GM23338 (cell line): Measurements from ENCODE around the gene PALM. TPM values are rescaled to one million over a fixed set of nuclear protein-coding genes. Genes with fewer than 3 reads are reported as not detected.

Experiments used
- ATAC-seq: fragments of 200-7000 bp; cut with Tn5 transposase; 3 replicates; pipeline ENCODE4 v1.9.1; 2020
- DNase-seq: peaks from one replicate; pipeline ENCODE4 v3.0.0-alpha.2; 2015; ENCODE audit warnings: low spot score
- H2AFZ ChIP-seq: fragments of 200-600 bp; sonication (generic); 2 replicates; pipeline ENCODE4 v1.8.0; 2016; ENCODE audit warnings: antibody characterized with exemption, mild to moderate bottlenecking, moderate library complexity
- H3F3A ChIP-seq: fragments of 200-600 bp; sonication (generic); replicated peaks from 2 replicates; pipeline ENCODE4 v1.8.0; 2017; ENCODE audit warnings: antibody characterized with exemption, mixed run types, low read depth
- H3K27ac ChIP-seq: fragments of 200-600 bp; sonication (generic); 2 replicates; pipeline ENCODE4 v1.6.1; 2016; ENCODE audit warnings: low read depth
- H3K27me3 ChIP-seq: fragments of 200-600 bp; sonication (generic); 2 replicates; pipeline ENCODE4 v1.8.0; 2016; ENCODE audit warnings: mild to moderate bottlenecking, mixed run types, moderate library complexity; ENCODE audit not compliant: insufficient read depth
- H3K36me3 ChIP-seq: fragments of 200-600 bp; sonication (generic); 2 replicates; pipeline ENCODE4 v1.8.0; 2016; ENCODE audit warnings: mild to moderate bottlenecking; ENCODE audit not compliant: insufficient read depth
- H3K4me1 ChIP-seq: fragments of 200-600 bp; sonication (generic); 2 replicates; pipeline ENCODE4 v1.8.0; 2016; ENCODE audit warnings: mild to moderate bottlenecking, moderate library complexity; ENCODE audit not compliant: insufficient read depth
- H3K4me2 ChIP-seq: fragments of 200-600 bp; sonication (generic); 2 replicates; pipeline ENCODE4 v1.7.1; 2017; ENCODE audit warnings: mixed run types
- H3K4me3 ChIP-seq: fragments of 200-600 bp; sonication (generic); 2 replicates; pipeline ENCODE4 v1.6.1; 2016; ENCODE audit warnings: mixed run types
- H3K79me2 ChIP-seq: fragments of 200-600 bp; sonication (generic); replicated peaks from 2 replicates; pipeline ENCODE4 v1.8.0; 2017; ENCODE audit warnings: mild to moderate bottlenecking; ENCODE audit not compliant: insufficient read depth
- H3K9me2 ChIP-seq: fragments of 200-600 bp; sonication (generic); 2 replicates; pipeline ENCODE4 v1.8.0; 2017; ENCODE audit not compliant: insufficient read depth
- H4K20me1 ChIP-seq: fragments of 200-600 bp; sonication (generic); replicated peaks from 2 replicates; pipeline ENCODE4 v1.8.0; 2017; ENCODE audit warnings: mild to moderate bottlenecking; ENCODE audit not compliant: insufficient read depth
- H3K27ac Mint-ChIP-seq: 2 replicates; pipeline ENCODE4 v1.8.0; 2020; ENCODE audit warnings: inconsistent platforms, mild to moderate bottlenecking, moderate library complexity, mixed read lengths
- H3K27me3 Mint-ChIP-seq: 3 replicates; pipeline ENCODE4 v1.8.0; 2022; ENCODE audit warnings: low read depth, mild to moderate bottlenecking, moderate library complexity, mixed read lengths, inconsistent platforms; ENCODE audit not compliant: insufficient read depth, poor library complexity
- H3K36me3 Mint-ChIP-seq: 3 replicates; pipeline ENCODE4 v1.8.0; 2021; ENCODE audit warnings: low read depth, mild to moderate bottlenecking, inconsistent platforms, moderate library complexity, mixed read lengths
- H3K4me1 Mint-ChIP-seq: 3 replicates; pipeline ENCODE4 v1.8.0; 2020; ENCODE audit warnings: mild to moderate bottlenecking, inconsistent platforms, mixed read lengths
- H3K4me3 Mint-ChIP-seq: 3 replicates; pipeline ENCODE4 v1.8.0; 2021; ENCODE audit warnings: moderate library complexity, mild to moderate bottlenecking, inconsistent platforms, mixed read lengths
- H3K9me3 Mint-ChIP-seq: 3 replicates; pipeline ENCODE4 v1.8.0; 2020; ENCODE audit warnings: moderate library complexity, mild to moderate bottlenecking, inconsistent platforms, mixed read lengths
- EZH2 ChIP-seq: fragments of 200-600 bp; sonication (generic); IDR thresholded peaks from one replicate; pipeline ENCODE4 v1.8.0; 2017; ENCODE audit warnings: antibody characterized with exemption, mild to moderate bottlenecking, low read depth; ENCODE audit not compliant: unreplicated experiment
- EZH2phosphoT487 ChIP-seq: fragments of 200-600 bp; sonication (generic); IDR thresholded peaks from one replicate; pipeline ENCODE4 v1.8.1; 2018; ENCODE audit warnings: antibody characterized with exemption; ENCODE audit not compliant: unreplicated experiment
- STAT1 ChIP-seq: IDR thresholded peaks from one replicate; pipeline ENCODE4 v1.6.1; 2016; ENCODE audit warnings: antibody characterized with exemption; ENCODE audit not compliant: unreplicated experiment
- ZNF114 ChIP-seq: fragments of 250-450 bp; sonication (Bioruptor Pico); IDR thresholded peaks from 2 replicates; pipeline ENCODE4 v1.5.0; 2020; ENCODE audit warnings: mild to moderate bottlenecking, moderate library complexity
- polyA plus RNA-seq: library from polyadenylated mRNA; unstranded; fragments of >200 nt; fragmentation: Nextera tagmentation; extraction: Ambion mirVana; gene quantifications from 2 replicates; pipeline ENCODE4 v1.2.1, GENCODE V29; 2016
- total RNA-seq: library from RNA; depleted of rRNA; stranded (reverse); fragments of >200 nt; shearing (Covaris generic); gene quantifications from 2 replicates; pipeline ENCODE4 v1.2.3, GENCODE V29; 2014
- TF ChIP-seq, protein P1 (sequence below), 2 experiments: fragments of 200-600 bp in 1 of 2; sonication (generic) in 1 of 2; conservative IDR thresholded peaks; 2 replicates each; pipeline versions ENCODE4 v1.5.1 to v1.6.1; 2016 to 2017; ENCODE audit warnings: antibody characterized with exemption in 2 of 2, low read depth in 2 of 2, mild to moderate bottlenecking in 2 of 2, moderate library complexity in 1 of 2
- TF ChIP-seq, protein P2 (sequence below): fragments of 250-450 bp; sonication (Bioruptor Pico); IDR thresholded peaks from 2 replicates; pipeline ENCODE4 v1.5.0; 2020; ENCODE audit warnings: mild to moderate bottlenecking, moderate library complexity

The PALM gene
- total and polyA plus RNA-seq, 2 experiments from 2014 or later = 3.8 to 26.1 TPM

DNA sequence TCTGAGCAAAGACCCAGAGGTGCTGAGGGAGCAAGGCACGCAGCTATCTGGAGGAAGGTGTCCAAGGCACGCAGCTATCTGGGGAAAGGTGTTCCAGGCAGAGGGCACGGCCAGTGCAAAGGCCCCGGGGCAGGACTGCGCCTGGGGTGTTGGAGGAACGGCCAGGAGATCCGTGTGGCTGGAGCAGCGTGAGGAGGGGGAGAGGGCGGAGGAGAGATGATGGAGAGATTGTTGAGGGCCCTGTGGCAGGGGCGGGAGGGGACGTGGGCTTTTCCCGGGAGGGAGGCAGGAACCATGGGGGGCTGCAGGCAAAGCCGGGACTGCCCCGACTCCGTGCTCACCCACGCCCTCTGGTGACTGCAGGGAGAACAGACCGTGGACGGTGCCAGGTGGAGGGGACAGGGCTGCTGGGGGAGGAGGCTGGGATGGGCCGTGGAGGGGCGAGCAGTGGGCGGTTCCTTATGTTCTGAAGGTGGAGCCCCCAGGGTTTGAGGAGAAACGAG lies 28.9 kb downstream of the PALM start:
- Histone ChIP-seq H3K4me1 (no peaks in the 10 kb centered on the region; the same call in 1 of the 2 replicates), H3K4me2 (no peak overlapping the region), H4K20me1 (no peaks in the 10 kb centered on the region; the same call in 1 of the 2 replicates), H3K79me2 (no peaks in the 10 kb centered on the region), H3K27me3 (no peaks in the 10 kb centered on the region), H3K4me3 (no peak overlapping the region), H3K36me3 (no peaks in the 10 kb centered on the region), H2AFZ (no peak overlapping the region), H3K27ac (no peak overlapping the region), H3K9me2 (no peaks in the 10 kb centered on the region), H3F3A (0 out of 2 replicates have a peak, but pooled peaks cover 3% of the 10 kb centered on the region)
- ATAC-seq = peak; percentile 81
- Mint-ChIP-seq H3K4me1 (no peaks in the 10 kb centered on the region; the same call in 2 of the 3 replicates), H3K27me3 (peaks cover 15% of the 10 kb centered on the region), H3K4me3 (no peak overlapping the region), H3K36me3 (no peaks in the 10 kb centered on the region), H3K9me3 (peaks cover 4% of the 10 kb centered on the region; the same call in 2 of the 3 replicates), H3K27ac (no peak overlapping the region)
- TF ChIP-seq EZH2phosphoT487 = no peak
- TF ChIP-seq, protein P1, sequence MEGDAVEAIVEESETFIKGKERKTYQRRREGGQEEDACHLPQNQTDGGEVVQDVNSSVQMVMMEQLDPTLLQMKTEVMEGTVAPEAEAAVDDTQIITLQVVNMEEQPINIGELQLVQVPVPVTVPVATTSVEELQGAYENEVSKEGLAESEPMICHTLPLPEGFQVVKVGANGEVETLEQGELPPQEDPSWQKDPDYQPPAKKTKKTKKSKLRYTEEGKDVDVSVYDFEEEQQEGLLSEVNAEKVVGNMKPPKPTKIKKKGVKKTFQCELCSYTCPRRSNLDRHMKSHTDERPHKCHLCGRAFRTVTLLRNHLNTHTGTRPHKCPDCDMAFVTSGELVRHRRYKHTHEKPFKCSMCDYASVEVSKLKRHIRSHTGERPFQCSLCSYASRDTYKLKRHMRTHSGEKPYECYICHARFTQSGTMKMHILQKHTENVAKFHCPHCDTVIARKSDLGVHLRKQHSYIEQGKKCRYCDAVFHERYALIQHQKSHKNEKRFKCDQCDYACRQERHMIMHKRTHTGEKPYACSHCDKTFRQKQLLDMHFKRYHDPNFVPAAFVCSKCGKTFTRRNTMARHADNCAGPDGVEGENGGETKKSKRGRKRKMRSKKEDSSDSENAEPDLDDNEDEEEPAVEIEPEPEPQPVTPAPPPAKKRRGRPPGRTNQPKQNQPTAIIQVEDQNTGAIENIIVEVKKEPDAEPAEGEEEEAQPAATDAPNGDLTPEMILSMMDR (conservative IDR thresholded peaks at IDR 0.05; ENCODE audit: low read depth in 2 of 2) = peak; percentile 64 to 80
- peak; percentile 87 for DNase-seq

DNA sequence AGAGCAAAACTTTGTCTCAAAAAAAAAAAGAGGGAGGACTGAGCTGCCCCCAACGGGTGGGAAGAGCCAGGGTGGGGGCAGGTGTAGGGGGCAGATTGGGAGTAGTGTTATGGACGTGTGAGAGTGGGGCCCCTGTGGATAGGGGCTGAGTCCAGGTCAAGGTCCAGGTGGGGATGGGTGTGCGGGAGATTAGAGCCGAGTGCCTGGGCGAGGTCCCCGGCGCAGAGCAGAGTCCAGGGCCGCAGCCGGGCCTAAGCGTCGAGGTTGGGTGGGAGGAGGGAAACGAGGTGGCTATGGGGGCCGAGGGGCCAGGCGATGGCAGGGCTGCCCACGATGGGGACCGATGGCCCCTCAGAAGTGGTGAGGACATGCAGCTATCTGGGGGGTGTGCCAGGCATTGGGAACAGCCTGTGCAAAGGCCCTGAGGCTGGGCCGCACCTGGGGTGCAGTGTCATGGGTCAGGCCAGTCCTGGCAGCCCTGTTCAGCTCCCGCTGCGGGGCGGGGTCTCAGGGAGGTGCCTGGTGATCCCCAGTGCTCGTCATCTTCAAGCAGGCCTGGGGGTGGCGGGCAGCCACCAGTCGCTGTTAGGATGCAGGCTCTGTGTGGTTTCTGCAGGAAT lies 29.9 kb downstream of the PALM start:
- Histone ChIP-seq H3F3A (0 out of 2 replicates have a peak, but pooled peaks cover 3% of the 10 kb centered on the region), H3K4me1 (no peaks in the 10 kb centered on the region; the same call in 1 of the 2 replicates), H3K27me3 (no peaks in the 10 kb centered on the region), H3K4me3 (no peak overlapping the region), H3K9me2 (no peaks in the 10 kb centered on the region), H3K27ac (no peak overlapping the region), H3K79me2 (no peaks in the 10 kb centered on the region), H2AFZ (no peak overlapping the region), H3K36me3 (no peaks in the 10 kb centered on the region), H3K4me2 (no peak overlapping the region), H4K20me1 (no peaks in the 10 kb centered on the region; the same call in 1 of the 2 replicates)
- Mint-ChIP-seq H3K4me1 (no peaks in the 10 kb centered on the region), H3K9me3 (peaks cover 6% of the 10 kb centered on the region; the same call in 2 of the 3 replicates), H3K36me3 (no peaks in the 10 kb centered on the region), H3K27me3 (peaks cover 15% of the 10 kb centered on the region), H3K27ac (no peak overlapping the region), H3K4me3 (no peak overlapping the region)
- DNase-seq (no peak), ATAC-seq (no peak)
- no peak for TF ChIP-seq ZNF114 (CRISPR knock-in tag)

DNA sequence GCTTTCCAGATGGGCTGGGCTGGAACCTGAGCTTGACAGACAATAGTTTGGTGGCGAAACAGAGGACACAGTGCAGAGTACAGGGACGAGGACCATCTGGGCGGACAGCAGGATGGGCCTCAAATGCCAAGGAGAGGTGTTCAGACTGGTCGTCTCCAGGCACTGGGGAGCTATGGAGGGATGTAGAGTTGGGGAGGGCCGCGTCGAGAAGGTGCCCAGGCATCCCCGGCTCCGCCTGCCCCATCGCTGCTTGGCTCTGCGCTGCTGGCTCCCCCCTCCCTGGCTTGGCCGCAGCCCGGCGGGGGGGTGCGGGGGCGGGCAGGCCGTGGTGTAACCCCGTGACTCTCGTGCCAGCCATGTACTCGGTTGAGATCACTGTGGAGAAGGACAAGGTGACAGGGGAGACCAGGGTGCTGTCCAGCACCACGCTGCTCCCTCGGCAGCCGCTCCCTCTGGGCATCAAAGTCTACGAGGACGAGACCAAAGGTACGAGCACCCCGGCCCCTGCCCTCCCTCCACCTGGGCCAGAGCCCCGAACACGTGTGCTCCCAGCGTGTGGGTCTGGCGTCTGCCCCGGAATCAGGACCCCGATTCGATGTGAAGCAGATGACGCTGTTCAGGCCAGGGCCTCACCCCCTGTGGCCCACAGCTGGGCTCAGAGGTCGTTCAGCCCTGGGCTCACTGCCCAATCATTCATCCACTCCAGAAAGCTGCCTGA lies 31.4 kb downstream of the PALM start:
- Histone ChIP-seq H3K4me2 (no peak overlapping the region), H3K27ac (no peak overlapping the region), H3K4me1 (no peaks in the 10 kb centered on the region), H3K4me3 (no peak overlapping the region), H3K9me2 (no peaks in the 10 kb centered on the region), H3K36me3 (no peaks in the 10 kb centered on the region), H3F3A (0 out of 2 replicates have a peak, but pooled peaks cover 3% of the 10 kb centered on the region), H4K20me1 (no peaks in the 10 kb centered on the region; the same call in 1 of the 2 replicates), H3K27me3 (no peaks in the 10 kb centered on the region), H2AFZ (no peak overlapping the region), H3K79me2 (no peaks in the 10 kb centered on the region)
- no peak for ATAC-seq
- DNase-seq = no peak
- Mint-ChIP-seq H3K4me3 (no peak overlapping the region), H3K36me3 (no peaks in the 10 kb centered on the region), H3K27ac (no peak overlapping the region), H3K27me3 (peaks cover 12% of the 10 kb centered on the region), H3K4me1 (no peaks in the 10 kb centered on the region), H3K9me3 (peaks cover 19% of the 10 kb centered on the region; the same call in 2 of the 3 replicates)
- TF ChIP-seq EZH2 = no peak
- TF ChIP-seq, protein P2, sequence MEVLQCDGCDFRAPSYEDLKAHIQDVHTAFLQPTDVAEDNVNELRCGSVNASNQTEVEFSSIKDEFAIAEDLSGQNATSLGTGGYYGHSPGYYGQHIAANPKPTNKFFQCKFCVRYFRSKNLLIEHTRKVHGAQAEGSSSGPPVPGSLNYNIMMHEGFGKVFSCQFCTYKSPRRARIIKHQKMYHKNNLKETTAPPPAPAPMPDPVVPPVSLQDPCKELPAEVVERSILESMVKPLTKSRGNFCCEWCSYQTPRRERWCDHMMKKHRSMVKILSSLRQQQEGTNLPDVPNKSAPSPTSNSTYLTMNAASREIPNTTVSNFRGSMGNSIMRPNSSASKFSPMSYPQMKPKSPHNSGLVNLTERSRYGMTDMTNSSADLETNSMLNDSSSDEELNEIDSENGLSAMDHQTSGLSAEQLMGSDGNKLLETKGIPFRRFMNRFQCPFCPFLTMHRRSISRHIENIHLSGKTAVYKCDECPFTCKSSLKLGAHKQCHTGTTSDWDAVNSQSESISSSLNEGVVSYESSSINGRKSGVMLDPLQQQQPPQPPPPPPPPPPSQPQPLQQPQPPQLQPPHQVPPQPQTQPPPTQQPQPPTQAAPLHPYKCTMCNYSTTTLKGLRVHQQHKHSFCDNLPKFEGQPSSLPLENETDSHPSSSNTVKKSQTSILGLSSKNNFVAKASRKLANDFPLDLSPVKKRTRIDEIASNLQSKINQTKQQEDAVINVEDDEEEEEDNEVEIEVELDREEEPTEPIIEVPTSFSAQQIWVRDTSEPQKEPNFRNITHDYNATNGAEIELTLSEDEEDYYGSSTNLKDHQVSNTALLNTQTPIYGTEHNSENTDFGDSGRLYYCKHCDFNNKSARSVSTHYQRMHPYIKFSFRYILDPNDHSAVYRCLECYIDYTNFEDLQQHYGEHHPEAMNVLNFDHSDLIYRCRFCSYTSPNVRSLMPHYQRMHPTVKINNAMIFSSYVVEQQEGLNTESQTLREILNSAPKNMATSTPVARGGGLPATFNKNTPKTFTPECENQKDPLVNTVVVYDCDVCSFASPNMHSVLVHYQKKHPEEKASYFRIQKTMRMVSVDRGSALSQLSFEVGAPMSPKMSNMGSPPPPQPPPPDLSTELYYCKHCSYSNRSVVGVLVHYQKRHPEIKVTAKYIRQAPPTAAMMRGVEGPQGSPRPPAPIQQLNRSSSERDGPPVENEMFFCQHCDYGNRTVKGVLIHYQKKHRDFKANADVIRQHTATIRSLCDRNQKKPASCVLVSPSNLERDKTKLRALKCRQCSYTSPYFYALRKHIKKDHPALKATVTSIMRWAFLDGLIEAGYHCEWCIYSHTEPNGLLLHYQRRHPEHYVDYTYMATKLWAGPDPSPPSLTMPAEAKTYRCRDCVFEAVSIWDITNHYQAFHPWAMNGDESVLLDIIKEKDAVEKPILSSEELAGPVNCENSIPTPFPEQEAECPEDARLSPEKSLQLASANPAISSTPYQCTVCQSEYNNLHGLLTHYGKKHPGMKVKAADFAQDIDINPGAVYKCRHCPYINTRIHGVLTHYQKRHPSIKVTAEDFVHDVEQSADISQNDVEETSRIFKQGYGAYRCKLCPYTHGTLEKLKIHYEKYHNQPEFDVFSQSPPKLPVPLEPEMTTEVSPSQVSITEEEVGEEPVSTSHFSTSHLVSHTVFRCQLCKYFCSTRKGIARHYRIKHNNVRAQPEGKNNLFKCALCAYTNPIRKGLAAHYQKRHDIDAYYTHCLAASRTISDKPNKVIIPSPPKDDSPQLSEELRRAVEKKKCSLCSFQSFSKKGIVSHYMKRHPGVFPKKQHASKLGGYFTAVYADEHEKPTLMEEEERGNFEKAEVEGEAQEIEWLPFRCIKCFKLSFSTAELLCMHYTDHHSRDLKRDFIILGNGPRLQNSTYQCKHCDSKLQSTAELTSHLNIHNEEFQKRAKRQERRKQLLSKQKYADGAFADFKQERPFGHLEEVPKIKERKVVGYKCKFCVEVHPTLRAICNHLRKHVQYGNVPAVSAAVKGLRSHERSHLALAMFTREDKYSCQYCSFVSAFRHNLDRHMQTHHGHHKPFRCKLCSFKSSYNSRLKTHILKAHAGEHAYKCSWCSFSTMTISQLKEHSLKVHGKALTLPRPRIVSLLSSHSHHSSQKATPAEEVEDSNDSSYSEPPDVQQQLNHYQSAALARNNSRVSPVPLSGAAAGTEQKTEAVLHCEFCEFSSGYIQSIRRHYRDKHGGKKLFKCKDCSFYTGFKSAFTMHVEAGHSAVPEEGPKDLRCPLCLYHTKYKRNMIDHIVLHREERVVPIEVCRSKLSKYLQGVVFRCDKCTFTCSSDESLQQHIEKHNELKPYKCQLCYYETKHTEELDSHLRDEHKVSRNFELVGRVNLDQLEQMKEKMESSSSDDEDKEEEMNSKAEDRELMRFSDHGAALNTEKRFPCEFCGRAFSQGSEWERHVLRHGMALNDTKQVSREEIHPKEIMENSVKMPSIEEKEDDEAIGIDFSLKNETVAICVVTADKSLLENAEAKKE (CRISPR knock-in tag) = no peak
- no peak for TF ChIP-seq STAT1
